ENCODE measurements around the gene PCNT.

PCNT gene

GRCh38 chr21:46491553-46491952 is 167.6 kb downstream of the PCNT start:
- DNase-seq (ENCODE audit: low spot score) = no peak
- H3K4me3 ChIP-seq (ENCODE audit: low read length in 2 of 2) = no peak overlapping the region
- no peak overlapping the region for H2BK15ac ChIP-seq (ENCODE audit: low read length)
- no peak overlapping the region for H3K14ac ChIP-seq (ENCODE audit: low read length)
- no peak overlapping the region for H2BK120ac ChIP-seq (ENCODE audit: low read depth, low read length)
- H3K4ac ChIP-seq (ENCODE audit: low read length) = no peak overlapping the region
- H3K79me1 ChIP-seq (ENCODE audit: low read depth, low read length) = peaks cover 3% of the 10 kb centered on the region
- no peak overlapping the region for H3K27ac ChIP-seq (replicated peaks; ENCODE audit: low read length)
- H3K4me2 ChIP-seq (ENCODE audit: insufficient read depth, low read length, poor library complexity, severe bottlenecking) = no peak overlapping the region
- H3K18ac ChIP-seq (ENCODE audit: low read length) = no peak overlapping the region
- no peak overlapping the region for H4K8ac ChIP-seq (ENCODE audit: low read depth, low read length)
- H2AFZ ChIP-seq (ENCODE audit: low read length) = no peak overlapping the region
- no CpG with 5 or more reads among the region's 3 CpGs for WGBS, 2 donors (ENCODE audit: extremely low coverage in 2 of 2, insufficient read length in 2 of 2, insufficient replicate concordance in 1 of 2)
- no peak overlapping the region for H2AK5ac ChIP-seq (ENCODE audit: low read depth, low read length)
- no peak overlapping the region for H2BK12ac ChIP-seq (ENCODE audit: low read length)
- H3K4me1 ChIP-seq (ENCODE audit: control insufficient read depth in 2 of 2, insufficient read depth in 1 of 2, low read depth in 1 of 2, low read length in 2 of 2) = no peaks in the 10 kb centered on the region
- no peaks in the 10 kb centered on the region for H3K27me3 ChIP-seq (ENCODE audit: control insufficient read depth in 3 of 3, insufficient read depth in 3 of 3, low read depth in 1 of 3, low read length in 3 of 3)
- H3K9me3 ChIP-seq (replicated peaks in 1 of 2; ENCODE audit: control insufficient read depth in 2 of 2, insufficient read depth in 1 of 2, low read depth in 1 of 2, low read length in 2 of 2) = peaks cover 0 to 23% of the 10 kb centered on the region in 2 donors
- no peak overlapping the region for H3K9ac ChIP-seq (ENCODE audit: low read depth, low read length, poor library complexity)
- H3K23ac ChIP-seq (ENCODE audit: low read depth, low read length, poor library complexity) = no peak overlapping the region
- peaks cover 6 to 98% of the 10 kb centered on the region in 2 donors for H3K36me3 ChIP-seq (replicated peaks in 1 of 2; ENCODE audit: control insufficient read depth in 2 of 2, insufficient read depth in 2 of 2, low read length in 2 of 2)
- H4K91ac ChIP-seq (ENCODE audit: low read depth, low read length, poor library complexity) = no peak overlapping the region
- no peak overlapping the region for H2BK5ac ChIP-seq (ENCODE audit: low read length)

GRCh38 chr21:46492851-46493250 is 168.9 kb downstream of the PCNT start:
- whole genome bisulfite sequencing, 2 donors (ENCODE audit: extremely low coverage in 2 of 2, insufficient read length in 2 of 2, insufficient replicate concordance in 1 of 2) = no CpG with 5 or more reads among the region's 5 CpGs
- DNase-seq (ENCODE audit: low spot score) = no peak
- Histone ChIP-seq H3K18ac (ENCODE audit: low read length) (no peak overlapping the region), H3K4me2 (ENCODE audit: insufficient read depth, low read length, poor library complexity, severe bottlenecking) (no peak overlapping the region), H3K14ac (ENCODE audit: low read length) (no peak overlapping the region), H3K27ac (replicated peaks; ENCODE audit: low read length) (no peak overlapping the region), H2AFZ (ENCODE audit: low read length) (no peak overlapping the region), H3K79me1 (ENCODE audit: low read depth, low read length) (peaks cover 3% of the 10 kb centered on the region), H3K4me3 (ENCODE audit: low read length in 2 of 2) (no peak overlapping the region), H3K27me3 (ENCODE audit: control insufficient read depth in 3 of 3, insufficient read depth in 3 of 3, low read depth in 1 of 3, low read length in 3 of 3) (no peaks in the 10 kb centered on the region), H3K9ac (ENCODE audit: low read depth, low read length, poor library complexity) (no peak overlapping the region), H3K4me1 (ENCODE audit: control insufficient read depth in 2 of 2, insufficient read depth in 1 of 2, low read depth in 1 of 2, low read length in 2 of 2) (no peaks in the 10 kb centered on the region), H2BK5ac (ENCODE audit: low read length) (no peak overlapping the region), H3K9me3 (replicated peaks in 1 of 2; ENCODE audit: control insufficient read depth in 2 of 2, insufficient read depth in 1 of 2, low read depth in 1 of 2, low read length in 2 of 2) (peaks cover 0 to 23% of the 10 kb centered on the region in 2 donors), H3K23ac (ENCODE audit: low read depth, low read length, poor library complexity) (no peak overlapping the region), H2BK120ac (ENCODE audit: low read depth, low read length) (no peak overlapping the region), H4K8ac (ENCODE audit: low read depth, low read length) (no peak overlapping the region), H2BK15ac (ENCODE audit: low read length) (no peak overlapping the region), H2AK5ac (ENCODE audit: low read depth, low read length) (no peak overlapping the region), H2BK12ac (ENCODE audit: low read length) (no peak overlapping the region), H3K4ac (ENCODE audit: low read length) (no peak overlapping the region), H3K36me3 (replicated peaks in 1 of 2; ENCODE audit: control insufficient read depth in 2 of 2, insufficient read depth in 2 of 2, low read length in 2 of 2) (peaks cover 8 to 98% of the 10 kb centered on the region in 2 donors), H4K91ac (ENCODE audit: low read depth, low read length, poor library complexity) (no peak overlapping the region)

GRCh38 chr21:46493828-46494227 is 169.9 kb downstream of the PCNT start:
- no CpG with 5 or more reads among the region's 6 CpGs for WGBS, 2 donors (ENCODE audit: extremely low coverage in 2 of 2, insufficient read length in 2 of 2, insufficient replicate concordance in 1 of 2)
- H4K8ac ChIP-seq (ENCODE audit: low read depth, low read length) = no peak overlapping the region
- peaks cover 0 to 23% of the 10 kb centered on the region in 2 donors for H3K9me3 ChIP-seq (replicated peaks in 1 of 2; ENCODE audit: control insufficient read depth in 2 of 2, insufficient read depth in 1 of 2, low read depth in 1 of 2, low read length in 2 of 2)
- H3K9ac ChIP-seq (ENCODE audit: low read depth, low read length, poor library complexity) = no peak overlapping the region
- no peak overlapping the region for H3K14ac ChIP-seq (ENCODE audit: low read length)
- H3K23ac ChIP-seq (ENCODE audit: low read depth, low read length, poor library complexity) = no peak overlapping the region
- H3K4me3 ChIP-seq (ENCODE audit: low read length in 2 of 2) = no peak overlapping the region
- no peak for DNase-seq (ENCODE audit: low spot score)
- no peaks in the 10 kb centered on the region for H3K4me1 ChIP-seq (ENCODE audit: control insufficient read depth in 2 of 2, insufficient read depth in 1 of 2, low read depth in 1 of 2, low read length in 2 of 2)
- no peaks in the 10 kb centered on the region for H3K27me3 ChIP-seq (ENCODE audit: control insufficient read depth in 3 of 3, insufficient read depth in 3 of 3, low read depth in 1 of 3, low read length in 3 of 3)
- no peak overlapping the region for H4K91ac ChIP-seq (ENCODE audit: low read depth, low read length, poor library complexity)
- H3K4ac ChIP-seq (ENCODE audit: low read length) = no peak overlapping the region
- peaks cover 17 to 98% of the 10 kb centered on the region in 2 donors for H3K36me3 ChIP-seq (replicated peaks in 1 of 2; ENCODE audit: control insufficient read depth in 2 of 2, insufficient read depth in 2 of 2, low read length in 2 of 2)
- no peak overlapping the region for H2BK12ac ChIP-seq (ENCODE audit: low read length)
- H2BK15ac ChIP-seq (ENCODE audit: low read length) = no peak overlapping the region
- no peak overlapping the region for H2AFZ ChIP-seq (ENCODE audit: low read length)
- H3K79me1 ChIP-seq (ENCODE audit: low read depth, low read length) = peaks cover 3% of the 10 kb centered on the region
- H2BK120ac ChIP-seq (ENCODE audit: low read depth, low read length) = no peak overlapping the region
- H3K27ac ChIP-seq (replicated peaks; ENCODE audit: low read length) = no peak overlapping the region
- H3K18ac ChIP-seq (ENCODE audit: low read length) = no peak overlapping the region
- H3K4me2 ChIP-seq (ENCODE audit: insufficient read depth, low read length, poor library complexity, severe bottlenecking) = no peak overlapping the region
- H2BK5ac ChIP-seq (ENCODE audit: low read length) = no peak overlapping the region
- no peak overlapping the region for H2AK5ac ChIP-seq (ENCODE audit: low read depth, low read length)
